Right ventricle myocardium superior (tissue), 1 donor: Measurements from ENCODE around the gene BEGAIN. TPM values are rescaled to one million over a fixed set of nuclear protein-coding genes. Genes with fewer than 3 reads are reported as not detected.
A peak's percentile ranks its signal among the peaks of the same experiment; 100 is the strongest.

Experiments
- ATAC-seq: fragments of 200-7000 bp; cut with Tn5 transposase; one replicate; pipeline ENCODE4 v1.9.1; 2020; ENCODE audit warnings: mild to moderate bottlenecking; ENCODE audit not compliant: poor library complexity
- DNase-seq: peaks from one replicate; pipeline ENCODE4 v3.0.0-alpha.2; 2020
- intact Hi-C: fragments of 100-400 bp; cut with DNase I; formaldehyde crosslinking; loops from one replicate; pipeline ENCODE4 v1.11.2; 2022
- long read RNA-seq: library from polyadenylated mRNA; unstranded; transcript quantifications from one replicate; pipeline ENCODE4 v2.0.0, GENCODE V29; 2021
- total RNA-seq: library from RNA; stranded (reverse); fragmentation: NEBNext Ultra II Directional; extraction: Animal tissue kit (Norgen Biotek cat#: 25700); gene quantifications from one replicate; pipeline ENCODE4 v1.2.1, GENCODE V29; 2021
- donor health status: DM: no; HTN: yes; CAD: no; lungs with severe emphysema.

The BEGAIN gene
- total RNA-seq = 0.46 TPM
- long read RNA-seq, partial matches to known transcripts = 0 of 3 reads
- long read RNA-seq, other reads (novel, unspliced or antisense) = 1 of 3 reads

DNA sequence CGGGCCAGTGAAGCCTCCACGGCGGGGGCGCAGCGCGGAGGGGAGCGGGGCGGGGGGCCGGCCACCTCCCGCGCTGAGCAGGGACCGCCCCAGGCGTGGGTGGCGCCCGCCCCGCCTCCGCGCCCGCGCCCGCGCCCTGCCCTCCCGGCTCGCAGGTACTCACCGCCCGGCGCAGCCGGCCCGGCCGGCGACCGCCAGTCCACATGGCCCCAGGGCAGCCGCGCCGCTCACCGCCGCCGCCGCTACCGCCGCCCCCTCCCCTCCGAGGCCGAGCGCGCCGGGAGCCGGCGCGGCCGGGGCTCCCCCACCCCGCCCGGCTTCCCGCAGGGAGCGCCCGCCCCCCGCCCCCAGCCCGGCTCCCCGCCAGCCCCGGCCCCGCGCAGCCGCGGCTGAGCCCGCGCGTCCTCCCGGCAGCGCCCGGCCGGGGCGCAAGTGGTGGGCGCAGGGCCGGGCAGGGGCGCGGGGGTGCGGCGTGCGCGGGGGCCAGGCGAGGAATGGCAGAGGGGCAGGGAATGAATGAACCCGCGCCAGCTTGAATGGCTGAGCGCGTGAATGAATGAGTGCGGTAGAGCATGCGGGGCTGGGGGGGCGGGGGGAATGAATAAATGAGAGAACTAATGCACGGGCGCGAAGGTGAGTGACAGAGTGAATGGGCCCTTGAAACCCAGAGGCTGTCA is at the start of gene BEGAIN:
Gene BEGAIN, minus strand, starts transcription at position 332 of the 677 bp plus-strand sequence. Its CDS starts 127 bp downstream, at position 205.
- intact Hi-C loops = no loop called here

GRCh38 chr14:100636559-100636958 is 49.3 kb upstream of the BEGAIN start:
- intact Hi-C loops = no loop called here
- no peak for ATAC-seq
- DNase-seq = no peak

More for the DNA sequence above, at the start of gene BEGAIN:
- ATAC-seq (peak; percentile 22), DNase-seq (peak; percentile 16)

- DNase-seq (no peak), ATAC-seq (no peak)
- intact Hi-C loops = no loop called here
Measured at GRCh38 chr14:100634026-100634425, 46.8 kb upstream of the BEGAIN start.

DNA sequence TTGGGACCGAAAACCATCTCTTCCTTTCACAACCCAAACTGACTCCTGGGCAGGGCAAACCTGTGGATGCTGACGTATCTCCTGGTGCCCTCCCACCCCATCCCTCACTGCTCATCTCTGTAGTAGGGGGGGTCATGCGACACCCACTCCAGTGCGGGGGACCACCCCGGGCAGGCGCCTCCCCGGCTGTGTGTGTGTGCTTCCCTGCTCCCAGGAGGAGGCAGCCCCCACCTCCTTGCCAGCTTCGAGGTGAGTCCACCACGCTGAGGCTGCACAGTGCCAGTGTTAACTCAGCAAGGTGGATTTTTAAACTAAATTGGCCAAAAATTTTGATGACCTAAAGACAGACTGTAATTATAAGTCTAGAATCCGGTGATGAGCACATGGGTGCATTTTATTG is 46.2 kb upstream of the BEGAIN start:
- DNase-seq = no peak
- ATAC-seq = no peak
- intact Hi-C loops = no loop called here

- DNase-seq (peak; percentile 17), ATAC-seq (no peak)
- intact Hi-C loops = no loop called here
Measured at GRCh38 chr14:100629696-100630095, 42.5 kb upstream of the BEGAIN start.

- intact Hi-C loops = no loop called here
- DNase-seq (peak; percentile 9), ATAC-seq (no peak)
Measured at GRCh38 chr14:100629098-100629497, 41.9 kb upstream of the BEGAIN start.

GRCh38 chr14:100628225-100628624 is 41.0 kb upstream of the BEGAIN start:
- peak; percentile 23 for DNase-seq
- no peak for ATAC-seq
- intact Hi-C loops = no loop called here

GRCh38 chr14:100626614-100627013 is 39.4 kb upstream of the BEGAIN start:
- no peak for ATAC-seq
- DNase-seq = no peak
- intact Hi-C loops = no loop called here

GRCh38 chr14:100623961-100624360 is 36.7 kb upstream of the BEGAIN start:
- ATAC-seq (no peak), DNase-seq (peak; percentile 25)
- intact Hi-C loops = no loop called here

DNA sequence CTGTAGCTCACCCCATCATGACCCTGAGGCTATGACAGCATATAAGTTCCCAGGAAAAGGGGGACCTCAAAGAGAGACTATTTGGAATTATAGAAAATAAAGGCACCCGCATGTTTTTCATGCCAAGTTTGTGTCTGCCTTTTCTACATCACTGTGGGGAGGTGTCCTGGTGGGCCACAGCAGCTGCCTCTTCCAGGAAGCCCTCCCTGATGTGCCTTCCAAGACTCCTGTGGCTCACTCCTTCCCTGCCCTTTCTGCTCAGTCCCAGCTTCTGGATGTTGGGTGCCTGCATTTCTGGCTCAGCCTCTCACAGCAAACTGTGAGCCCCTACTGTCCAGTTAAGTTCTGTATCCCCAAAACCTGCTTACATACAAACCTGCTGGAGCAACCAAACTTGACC is 36.3 kb upstream of the BEGAIN start:
- intact Hi-C loops = no loop called here
- DNase-seq (peak; percentile 16), ATAC-seq (no peak)

DNA sequence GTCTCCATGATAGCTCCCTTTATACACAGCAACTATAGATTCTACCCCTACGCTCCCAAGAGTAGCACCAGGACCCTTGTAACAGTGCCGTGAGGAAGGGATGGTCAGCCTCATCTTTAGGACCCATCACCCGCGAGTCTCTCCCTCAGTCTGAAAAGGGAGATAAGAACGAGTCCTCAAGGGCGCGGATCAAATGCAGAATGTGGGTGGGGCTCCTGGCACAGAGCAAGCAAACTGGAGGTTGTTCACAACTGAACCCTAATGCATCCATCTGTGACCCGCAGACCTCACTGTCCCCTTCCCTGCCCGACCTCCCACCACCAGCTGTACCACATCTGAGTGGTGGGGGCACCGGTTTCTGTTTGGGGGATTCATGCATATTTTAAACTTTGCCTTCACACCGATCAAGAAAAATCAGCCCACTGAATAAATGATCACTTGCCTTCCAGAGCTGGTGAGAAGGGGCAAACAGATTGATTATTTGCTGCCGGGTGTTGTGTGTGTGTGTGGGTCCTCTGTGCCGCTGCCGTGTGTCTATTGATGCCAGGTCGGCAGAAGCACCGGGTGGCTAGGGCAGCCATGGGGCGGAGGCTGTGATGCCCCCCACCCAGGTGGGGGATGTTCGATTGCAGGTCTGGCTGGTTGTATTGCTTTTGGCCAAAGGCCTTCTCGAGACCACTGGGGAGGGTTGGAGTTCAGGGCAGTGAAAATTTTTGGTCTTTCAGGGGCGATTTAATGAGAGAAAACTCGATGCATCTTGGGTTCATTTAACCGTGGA is 35.7 kb upstream of the BEGAIN start:
- no peak for ATAC-seq

GRCh38 chr14:100622224-100622623 is 35.0 kb upstream of the BEGAIN start:
- DNase-seq (peak; percentile 47), ATAC-seq (peak; percentile 9)
- intact Hi-C loops = no loop called here

More for the DNA sequence above, 35.7 kb upstream of the BEGAIN start:
- peak; percentile 18 for DNase-seq
- intact Hi-C loops = no loop called here

DNA sequence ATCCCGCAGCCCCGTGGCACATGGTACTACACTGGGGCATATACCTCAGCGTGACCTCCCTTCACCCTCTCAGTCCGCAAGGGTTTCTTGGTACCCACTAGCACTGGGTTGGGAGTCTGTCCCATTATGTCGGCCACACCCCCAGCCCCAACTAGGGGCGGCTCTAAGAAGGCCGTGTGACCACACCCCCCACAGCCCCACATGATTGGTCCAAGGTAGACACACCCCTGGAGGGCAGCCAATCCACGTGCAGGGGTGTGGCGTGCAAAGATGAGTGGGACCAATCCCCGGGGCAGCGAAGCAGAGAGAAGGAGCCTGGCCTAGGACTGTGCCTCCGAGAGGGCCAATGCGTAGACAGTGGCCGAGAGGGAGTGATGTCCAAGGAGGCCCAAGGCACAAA is 34.6 kb upstream of the BEGAIN start:
- intact Hi-C loops = no loop called here
- peak; percentile 46 for DNase-seq
- no peak for ATAC-seq

DNA sequence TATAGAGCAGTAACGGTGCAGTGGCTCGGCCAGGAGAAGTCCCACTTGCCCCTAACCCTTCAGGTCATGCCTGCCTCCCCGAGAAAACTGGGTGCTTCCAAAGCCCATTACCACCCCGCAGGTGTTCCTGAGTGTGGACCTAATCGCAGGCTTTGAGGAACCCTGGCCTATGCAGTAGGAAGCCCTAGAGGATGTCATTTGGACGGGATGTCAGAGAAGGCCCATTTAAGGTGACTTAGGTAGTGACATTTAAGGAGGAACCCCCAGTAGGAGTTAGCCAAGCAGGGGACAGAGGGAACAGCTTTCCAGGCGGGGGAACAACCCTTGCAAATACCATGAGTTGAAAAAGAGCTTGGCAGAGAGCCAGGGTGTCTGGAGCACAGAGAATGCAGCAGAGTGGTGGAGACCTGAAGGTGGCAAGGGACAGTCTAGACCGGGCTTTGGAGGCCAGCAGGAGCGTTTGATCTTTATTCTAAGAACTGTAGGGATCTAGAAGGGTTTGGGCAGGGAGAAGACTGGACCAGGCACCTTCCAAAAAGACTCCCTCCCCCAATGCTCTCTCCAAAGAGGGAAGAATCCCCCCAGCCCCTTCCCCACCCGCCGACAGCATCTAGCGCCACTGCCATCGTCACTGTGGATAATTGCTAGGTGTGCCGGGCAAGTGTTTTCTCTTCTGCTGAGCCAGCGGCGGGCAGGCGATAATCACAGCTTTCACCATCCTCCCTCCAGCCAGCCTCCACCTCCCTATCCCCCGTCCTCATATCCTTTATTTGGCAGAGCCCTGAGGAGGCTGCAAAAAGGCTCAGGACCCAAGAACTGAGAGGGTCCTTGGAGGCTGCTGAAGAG is 33.3 kb upstream of the BEGAIN start:
- intact Hi-C loops = no loop called here

DNA sequence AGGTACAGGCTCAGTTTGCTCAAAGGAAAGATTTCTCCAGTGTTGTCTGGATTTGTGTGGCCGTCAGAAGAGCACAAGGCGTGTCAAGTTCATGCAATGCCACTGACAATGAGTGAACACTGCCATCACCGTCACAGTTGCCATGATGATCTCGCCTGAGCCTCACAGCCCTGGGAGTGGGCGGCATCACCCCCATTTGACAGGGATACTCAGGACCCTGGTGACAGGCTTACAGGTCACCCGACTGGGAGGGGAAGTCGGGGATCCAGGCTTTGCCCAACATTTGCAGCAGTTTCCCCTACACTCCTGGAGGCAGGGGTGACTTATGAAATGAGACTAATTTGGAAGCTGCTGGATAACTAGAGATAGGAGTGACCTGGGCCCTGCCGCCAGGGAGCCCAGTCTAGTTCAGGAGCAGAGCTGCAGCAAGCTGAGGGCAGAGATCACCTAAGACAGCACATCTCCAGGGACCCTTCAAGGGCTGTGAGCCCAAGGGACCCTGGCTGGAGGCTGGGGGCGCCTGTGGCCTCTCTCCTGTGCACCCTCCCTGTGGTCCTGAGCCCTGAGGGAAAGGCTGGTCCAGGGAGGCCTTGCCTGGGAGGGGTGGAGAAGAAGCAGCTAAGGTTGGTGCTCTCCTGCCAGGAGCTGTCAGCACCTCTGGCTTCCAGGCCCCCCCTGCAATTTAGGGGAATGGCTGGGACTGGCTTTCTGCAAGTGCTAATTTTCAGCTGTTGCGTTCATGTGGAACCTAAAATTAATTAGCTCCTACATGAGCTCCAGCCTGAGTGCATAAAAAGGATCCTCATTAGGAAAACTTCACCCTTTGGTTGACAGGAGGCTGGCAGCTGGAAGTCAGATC is 32.4 kb upstream of the BEGAIN start:
- intact Hi-C loops = no loop called here
- no peak for ATAC-seq
- DNase-seq = peak; percentile 24

More for the DNA sequence above, 33.3 kb upstream of the BEGAIN start:
- ATAC-seq = no peak
- peak; percentile 24 for DNase-seq

- intact Hi-C loops = no loop called here
- ATAC-seq = no peak
- DNase-seq = no peak
Measured at GRCh38 chr14:100618763-100619320, 31.6 kb upstream of the BEGAIN start.

DNA sequence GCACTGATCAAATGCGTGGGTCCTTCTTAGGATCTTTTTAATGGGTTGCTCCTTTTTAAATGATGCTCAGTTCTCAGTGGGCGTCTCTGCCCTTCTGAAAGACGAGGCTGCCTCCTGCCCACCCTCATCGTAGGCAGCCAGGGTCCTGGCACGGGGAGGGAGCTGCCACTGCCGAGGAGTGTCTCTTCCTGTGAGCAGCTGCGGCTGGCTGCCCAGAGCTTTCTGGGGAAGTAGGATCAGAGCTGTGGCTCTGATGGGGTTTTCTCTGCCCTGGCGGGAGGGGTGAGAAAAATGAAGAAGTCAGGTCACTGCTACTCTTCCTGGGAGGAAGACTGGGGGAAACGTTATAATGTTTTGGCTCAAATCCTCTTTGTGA is 31.1 kb upstream of the BEGAIN start:
- peak; percentile 70 for DNase-seq
- intact Hi-C loops = no loop called here
- peak; percentile 50 for ATAC-seq
